GM19463 (cell line): ENCODE measurements around the gene ATF7IP.

ENCODE experiments used
- ATAC-seq: cut with Tn5 transposase; IDR thresholded peaks from one replicate; pipeline ENCODE4 v1.9.1; 2021; ENCODE audit warnings: mild to moderate bottlenecking, moderate library complexity; ENCODE audit not compliant: unreplicated experiment

The ATF7IP gene

GRCh38 chr12:14481201-14481600 is 115.7 kb downstream of the ATF7IP start:
- no peak for ATAC-seq

GRCh38 chr12:14482361-14482760 is 116.9 kb downstream of the ATF7IP start:
- ATAC-seq: no peak

GRCh38 chr12:14482886-14483285 is 117.4 kb downstream of the ATF7IP start:
- ATAC-seq: no peak

- ATAC-seq: no peak
Measured at GRCh38 chr12:14495326-14495725, 129.8 kb downstream of the ATF7IP start.

GRCh38 chr12:14505626-14506596 is 140.4 kb downstream of the ATF7IP start:
- ATAC-seq: no peak

- ATAC-seq: no peak
Measured at GRCh38 chr12:14510574-14510973, 145.1 kb downstream of the ATF7IP start.

GRCh38 chr12:14514154-14514842 is 148.8 kb downstream of the ATF7IP start:
- no peak for ATAC-seq

GRCh38 chr12:14514946-14515345 is 149.5 kb downstream of the ATF7IP start:
- ATAC-seq: no peak

- ATAC-seq: no peak
Measured at GRCh38 chr12:14521822-14522221, 156.3 kb downstream of the ATF7IP start.

- ATAC-seq: no peak
Measured at GRCh38 chr12:14525964-14526363, 160.5 kb downstream of the ATF7IP start.

- ATAC-seq: no peak
Measured at GRCh38 chr12:14532152-14532551, 166.7 kb downstream of the ATF7IP start.

- ATAC-seq: no peak
Measured at GRCh38 chr12:14537088-14537487, 171.6 kb downstream of the ATF7IP start.

GRCh38 chr12:14540801-14541462 is 175.4 kb downstream of the ATF7IP start:
- ATAC-seq: peak; percentile 69

- no peak for ATAC-seq
Measured at GRCh38 chr12:14545144-14546124, 180.0 kb downstream of the ATF7IP start.

- no peak for ATAC-seq
Measured at GRCh38 chr12:14547571-14547970, 182.1 kb downstream of the ATF7IP start.

- no peak for ATAC-seq
Measured at GRCh38 chr12:14548609-14549008, 183.1 kb downstream of the ATF7IP start.
